Colonic mucosa (tissue), 4 donors: ENCODE measurements around the gene BCAS3. TPM values are rescaled to one million over a fixed set of nuclear protein-coding genes. Genes with fewer than 3 reads are reported as not detected.

Experiments used
- DNase-seq: peaks from one replicate; pipeline ENCODE4 v3.0.0-alpha.2; 2020
- H3K27ac ChIP-seq: fragments of 200-600 bp; one replicate; pipeline ENCODE4 v1.8.0; 2021
- H3K27me3 ChIP-seq: fragments of 200-600 bp; one replicate; pipeline ENCODE4 v1.8.0; 2021
- H3K36me3 ChIP-seq: fragments of 200-600 bp; one replicate; pipeline ENCODE4 v1.8.0; 2021
- H3K4me1 ChIP-seq: fragments of 200-600 bp; one replicate; pipeline ENCODE4 v1.8.0; 2021; ENCODE audit warnings: mild to moderate bottlenecking
- H3K4me3 ChIP-seq: fragments of 200-600 bp; one replicate; pipeline ENCODE4 v1.8.0; 2021
- H3K9ac ChIP-seq, 2 donors: one replicate each; pipeline ENCODE4 v1.7.0; 2013; ENCODE audit warnings: control low read depth in 2 of 2, low read depth in 2 of 2, low read length in 2 of 2
- H3K9me3 ChIP-seq: fragments of 200-600 bp; one replicate; pipeline ENCODE4 v1.8.0; 2021
- intact Hi-C: fragments of 100-400 bp; cut with DNase I; formaldehyde crosslinking; loops from one replicate; pipeline ENCODE4 v1.14.1; 2022
- total RNA-seq, 2 donors: library from RNA; stranded (reverse); fragmentation: NEBNext Ultra II Directional in 1 of 2; extraction: Animal tissue kit (Norgen Biotek cat#: 25700) in 1 of 2; gene quantifications; one replicate each; pipeline ENCODE4 v1.2.1, GENCODE V29; 2021
- TF ChIP-seq, protein P1 (sequence below): fragments of 200-600 bp; IDR thresholded peaks from one replicate; pipeline ENCODE4 v1.8.0; 2022; ENCODE audit warnings: antibody characterized with exemption, mild to moderate bottlenecking
- donor health status: healthy.
- donor health status: DM: no; HTN: no; CAD: no.
- donor health status: DM: no; HTN: no; CAD: no.

BCAS3 gene
- total RNA-seq, 2 donors from 2014 or later = 11.0 to 17.8 TPM

DNA sequence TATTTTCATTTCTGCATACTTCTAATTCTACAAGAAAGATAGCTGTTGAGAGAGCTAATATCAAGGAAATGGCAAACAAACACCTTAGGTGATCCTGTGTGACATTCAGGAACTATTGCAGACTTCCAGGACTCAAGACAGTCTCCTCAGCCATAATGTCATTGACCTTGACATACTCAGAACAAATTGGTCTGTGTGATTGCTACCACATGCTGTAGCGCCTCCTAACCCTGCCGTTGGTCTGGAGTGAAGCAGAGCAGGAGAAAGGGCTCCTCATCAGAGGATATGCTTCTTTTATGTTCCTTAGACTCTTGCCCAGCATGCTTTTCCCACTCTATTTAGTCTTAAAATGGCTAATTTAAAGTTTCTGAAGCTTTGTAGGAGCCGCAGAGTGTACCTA lies 527.8 kb downstream of the BCAS3 start:
- TF ChIP-seq, protein P1, sequence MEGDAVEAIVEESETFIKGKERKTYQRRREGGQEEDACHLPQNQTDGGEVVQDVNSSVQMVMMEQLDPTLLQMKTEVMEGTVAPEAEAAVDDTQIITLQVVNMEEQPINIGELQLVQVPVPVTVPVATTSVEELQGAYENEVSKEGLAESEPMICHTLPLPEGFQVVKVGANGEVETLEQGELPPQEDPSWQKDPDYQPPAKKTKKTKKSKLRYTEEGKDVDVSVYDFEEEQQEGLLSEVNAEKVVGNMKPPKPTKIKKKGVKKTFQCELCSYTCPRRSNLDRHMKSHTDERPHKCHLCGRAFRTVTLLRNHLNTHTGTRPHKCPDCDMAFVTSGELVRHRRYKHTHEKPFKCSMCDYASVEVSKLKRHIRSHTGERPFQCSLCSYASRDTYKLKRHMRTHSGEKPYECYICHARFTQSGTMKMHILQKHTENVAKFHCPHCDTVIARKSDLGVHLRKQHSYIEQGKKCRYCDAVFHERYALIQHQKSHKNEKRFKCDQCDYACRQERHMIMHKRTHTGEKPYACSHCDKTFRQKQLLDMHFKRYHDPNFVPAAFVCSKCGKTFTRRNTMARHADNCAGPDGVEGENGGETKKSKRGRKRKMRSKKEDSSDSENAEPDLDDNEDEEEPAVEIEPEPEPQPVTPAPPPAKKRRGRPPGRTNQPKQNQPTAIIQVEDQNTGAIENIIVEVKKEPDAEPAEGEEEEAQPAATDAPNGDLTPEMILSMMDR = no peak
- intact Hi-C loops = no loop called here
- no peak for DNase-seq
- H3K27me3 ChIP-seq = no peaks in the 10 kb centered on the region
- no peaks in the 10 kb centered on the region for H3K9me3 ChIP-seq
- H3K9ac ChIP-seq = no peak overlapping the region
- H3K27ac ChIP-seq = no peak overlapping the region
- H3K36me3 ChIP-seq = no peaks in the 10 kb centered on the region
- no peak overlapping the region for H3K4me3 ChIP-seq
- H3K4me1 ChIP-seq = no peaks in the 10 kb centered on the region

DNA sequence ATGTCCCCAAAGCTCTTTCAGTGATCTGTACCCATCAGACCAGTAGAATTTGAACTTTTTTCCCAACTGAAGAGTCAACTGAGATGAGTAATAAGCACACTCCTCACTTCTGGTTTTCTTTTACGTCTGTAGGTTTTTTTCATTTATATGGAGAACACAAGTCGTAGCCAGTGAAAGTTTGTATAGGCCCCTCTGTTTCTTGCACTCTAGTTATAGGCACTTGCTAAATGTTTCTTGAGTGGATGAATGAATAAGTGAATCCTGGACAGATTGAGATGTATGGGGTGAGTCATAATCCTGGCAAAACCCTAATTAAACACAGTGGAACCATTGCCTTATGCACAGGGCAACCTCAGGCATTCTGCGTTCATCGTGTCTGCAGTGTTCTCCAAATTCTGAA lies 528.3 kb downstream of the BCAS3 start:
- intact Hi-C loops = no loop called here
- Histone ChIP-seq H3K9me3 (no peaks in the 10 kb centered on the region), H3K4me3 (no peak overlapping the region), H3K4me1 (no peaks in the 10 kb centered on the region), H3K27me3 (no peaks in the 10 kb centered on the region), H3K27ac (no peak overlapping the region), H3K36me3 (no peaks in the 10 kb centered on the region), H3K9ac (no peak overlapping the region)
- TF ChIP-seq, protein P1 = no peak
- DNase-seq = no peak

DNA sequence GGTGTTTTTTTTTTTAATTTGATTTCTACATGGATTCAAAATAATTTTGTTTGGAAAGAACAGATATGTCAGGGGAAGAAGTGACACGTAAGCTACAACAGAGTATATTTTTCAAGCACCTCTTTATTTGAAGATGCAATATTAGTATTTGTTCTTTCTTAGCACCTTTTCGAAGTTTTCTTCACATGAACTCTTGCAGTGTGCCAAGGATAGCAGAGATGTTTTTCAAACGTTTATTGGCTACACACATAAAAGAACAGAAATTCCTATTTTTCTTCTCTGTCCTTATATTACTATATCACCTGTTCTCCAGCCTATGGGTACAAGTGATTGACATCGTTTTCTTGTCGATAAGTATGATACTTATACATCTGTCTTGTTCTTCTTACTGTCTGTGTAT lies 529.3 kb downstream of the BCAS3 start:
- H3K9me3 ChIP-seq = no peaks in the 10 kb centered on the region
- H3K9ac ChIP-seq = no peak overlapping the region
- intact Hi-C loops = no loop called here
- H3K36me3 ChIP-seq = no peaks in the 10 kb centered on the region
- no peak for DNase-seq
- H3K4me3 ChIP-seq = no peak overlapping the region
- no peaks in the 10 kb centered on the region for H3K27me3 ChIP-seq
- TF ChIP-seq, protein P1 = no peak
- no peak overlapping the region for H3K27ac ChIP-seq
- no peaks in the 10 kb centered on the region for H3K4me1 ChIP-seq

DNA sequence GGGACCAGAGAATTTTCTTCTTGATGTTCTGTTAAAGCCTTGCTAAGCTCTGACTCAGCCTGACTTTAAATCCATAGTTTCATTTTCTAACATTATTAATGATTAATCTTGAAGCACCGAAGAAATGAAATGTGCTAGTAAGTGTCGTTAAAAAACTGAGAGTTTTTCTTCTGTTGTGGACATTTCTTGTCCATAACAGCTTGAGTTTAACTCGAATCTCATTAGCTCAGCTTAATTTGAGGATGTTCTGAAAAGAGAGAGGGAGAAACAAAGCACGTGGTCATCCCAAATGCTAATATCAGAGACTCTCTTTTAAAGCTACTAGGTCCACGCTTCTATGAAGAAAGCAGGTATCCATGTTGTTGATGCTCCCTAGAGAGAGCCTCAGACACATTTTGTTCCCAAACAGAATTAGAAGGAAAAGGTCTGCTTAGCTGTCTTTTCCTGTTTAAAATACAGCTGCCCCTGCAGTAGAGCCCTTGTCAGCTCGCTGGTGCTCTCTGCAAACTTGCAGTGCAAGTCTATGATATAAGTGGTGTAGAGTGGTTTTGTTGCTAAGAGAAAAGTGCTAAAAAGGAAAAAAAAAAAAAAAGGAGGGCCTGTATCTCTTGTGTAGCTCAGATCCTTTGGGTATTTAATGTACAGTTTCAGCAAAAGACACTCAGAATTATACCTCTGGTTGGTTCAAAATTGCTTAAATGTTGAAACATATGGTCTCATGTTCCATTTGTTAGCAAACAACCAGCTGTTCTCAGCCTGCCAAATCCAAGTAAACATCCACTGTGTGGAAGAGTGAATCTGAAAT lies 530.9 kb downstream of the BCAS3 start:
- TF ChIP-seq, protein P1 = no peak
- H3K27me3 ChIP-seq = no peaks in the 10 kb centered on the region
- peak overlapping the region; percentile 33 for H3K27ac ChIP-seq
- no peaks in the 10 kb centered on the region for H3K9me3 ChIP-seq
- no peaks in the 10 kb centered on the region for H3K36me3 ChIP-seq
- no peak overlapping the region for H3K9ac ChIP-seq
- intact Hi-C loops = no loop called here
- H3K4me3 ChIP-seq = no peak overlapping the region
- DNase-seq = no peak
- H3K4me1 ChIP-seq = no peaks in the 10 kb centered on the region

DNA sequence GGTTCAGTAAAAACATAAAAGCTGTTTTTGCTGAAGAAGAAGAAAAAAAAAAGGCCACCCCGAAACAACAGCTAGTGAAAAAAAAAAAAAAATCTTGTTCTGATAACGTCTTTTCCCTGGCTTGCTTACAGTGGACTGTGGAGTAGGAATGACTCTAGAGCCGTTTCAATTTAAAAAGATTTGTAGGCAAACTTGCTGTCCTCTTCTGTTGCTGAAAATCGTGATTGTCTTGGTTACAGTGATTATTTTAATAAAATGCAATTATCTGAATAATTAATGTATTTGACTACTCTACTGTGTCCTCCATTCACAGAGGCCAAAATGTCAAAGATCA lies 531.4 kb downstream of the BCAS3 start:
- TF ChIP-seq, protein P1 = no peak
- H3K4me3 ChIP-seq = no peak overlapping the region
- no peaks in the 10 kb centered on the region for H3K27me3 ChIP-seq
- no peak overlapping the region for H3K27ac ChIP-seq
- intact Hi-C loops = no loop called here
- H3K9ac ChIP-seq = no peak overlapping the region
- H3K9me3 ChIP-seq = no peaks in the 10 kb centered on the region
- no peaks in the 10 kb centered on the region for H3K4me1 ChIP-seq
- DNase-seq = no peak
- no peaks in the 10 kb centered on the region for H3K36me3 ChIP-seq
